ENCODE data around the gene COCH.

The COCH gene

DNA sequence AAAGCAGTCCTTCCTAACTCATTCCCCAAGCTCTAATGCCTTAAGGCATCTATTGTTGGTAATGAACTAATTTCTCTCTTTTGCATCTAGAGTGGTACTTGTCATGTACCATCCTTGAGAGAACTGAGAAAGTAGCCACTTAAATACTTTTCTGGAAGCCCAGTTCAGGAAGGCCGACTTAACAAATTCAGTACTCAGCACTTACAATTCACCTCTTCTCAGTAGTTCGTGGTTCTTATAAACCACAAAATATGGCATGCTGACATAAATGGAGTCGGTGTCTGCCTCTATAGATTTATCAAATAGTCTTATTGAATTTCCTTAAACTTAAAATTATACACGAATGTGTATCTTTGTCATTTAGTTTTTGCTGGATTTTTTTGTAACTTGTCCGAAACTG, 9.4 kb upstream of the COCH start:
- TF ChIP-seq, protein P1, sequence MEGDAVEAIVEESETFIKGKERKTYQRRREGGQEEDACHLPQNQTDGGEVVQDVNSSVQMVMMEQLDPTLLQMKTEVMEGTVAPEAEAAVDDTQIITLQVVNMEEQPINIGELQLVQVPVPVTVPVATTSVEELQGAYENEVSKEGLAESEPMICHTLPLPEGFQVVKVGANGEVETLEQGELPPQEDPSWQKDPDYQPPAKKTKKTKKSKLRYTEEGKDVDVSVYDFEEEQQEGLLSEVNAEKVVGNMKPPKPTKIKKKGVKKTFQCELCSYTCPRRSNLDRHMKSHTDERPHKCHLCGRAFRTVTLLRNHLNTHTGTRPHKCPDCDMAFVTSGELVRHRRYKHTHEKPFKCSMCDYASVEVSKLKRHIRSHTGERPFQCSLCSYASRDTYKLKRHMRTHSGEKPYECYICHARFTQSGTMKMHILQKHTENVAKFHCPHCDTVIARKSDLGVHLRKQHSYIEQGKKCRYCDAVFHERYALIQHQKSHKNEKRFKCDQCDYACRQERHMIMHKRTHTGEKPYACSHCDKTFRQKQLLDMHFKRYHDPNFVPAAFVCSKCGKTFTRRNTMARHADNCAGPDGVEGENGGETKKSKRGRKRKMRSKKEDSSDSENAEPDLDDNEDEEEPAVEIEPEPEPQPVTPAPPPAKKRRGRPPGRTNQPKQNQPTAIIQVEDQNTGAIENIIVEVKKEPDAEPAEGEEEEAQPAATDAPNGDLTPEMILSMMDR (IDR thresholded peaks at IDR 0.05; ENCODE audit: low read depth, low read length), result no peak
- DNase-seq (ENCODE audit: extremely low read depth, low read depth), result no peak

DNA sequence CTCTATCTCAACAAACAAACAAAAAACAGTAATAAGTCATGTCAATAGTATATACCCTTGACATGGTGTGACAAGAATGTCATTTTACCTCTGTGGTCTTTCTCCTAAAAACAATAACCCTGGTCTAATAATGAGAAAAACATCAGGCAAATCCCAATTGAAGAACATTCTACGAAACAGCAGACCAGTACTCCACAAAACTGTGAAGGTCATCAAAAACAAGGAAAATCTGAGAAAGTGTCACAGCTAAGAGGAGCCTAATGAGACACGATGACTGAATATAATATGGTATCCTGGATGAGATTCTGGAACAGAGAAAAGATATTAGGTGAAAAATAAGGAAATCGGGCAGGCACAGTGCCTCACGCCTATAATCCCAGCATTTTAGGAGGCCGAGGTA, 5.6 kb upstream of the COCH start:
- TF ChIP-seq, protein P1 (IDR thresholded peaks at IDR 0.05; ENCODE audit: low read depth, low read length), result no peak
- DNase-seq (ENCODE audit: extremely low read depth, low read depth), result no peak

DNA sequence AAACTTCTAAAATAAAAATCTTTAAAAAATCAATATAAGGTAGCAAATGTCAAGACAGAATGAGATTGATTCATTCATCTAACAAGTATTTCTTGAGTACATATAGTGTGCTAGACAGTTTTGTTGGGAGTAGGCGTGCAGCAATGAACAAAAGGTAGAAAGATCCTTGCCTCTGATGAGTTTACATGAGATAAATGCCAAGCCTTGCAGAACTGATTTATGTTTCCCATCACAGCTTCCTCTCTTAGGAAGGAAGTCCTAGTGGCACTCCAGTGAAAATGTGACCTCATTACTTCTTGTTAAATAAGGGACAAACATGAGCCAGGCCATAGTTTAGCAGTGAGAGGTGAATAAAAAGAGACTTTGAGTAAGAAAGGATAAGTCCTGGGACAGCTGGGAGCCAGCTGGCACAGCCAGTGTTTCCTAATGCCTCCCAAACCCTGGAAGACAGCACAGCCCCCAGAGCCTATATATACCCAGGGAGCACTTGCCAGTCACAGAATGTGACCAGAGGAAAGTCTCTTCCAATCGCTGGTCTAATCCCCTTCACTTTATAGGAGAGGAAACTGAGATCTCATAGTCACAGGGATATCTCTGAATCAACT, 4.7 kb upstream of the COCH start:
- TF ChIP-seq, protein P1 (IDR thresholded peaks at IDR 0.05; ENCODE audit: low read depth, low read length), result no peak
- DNase-seq (ENCODE audit: extremely low read depth, low read depth), result no peak

DNA sequence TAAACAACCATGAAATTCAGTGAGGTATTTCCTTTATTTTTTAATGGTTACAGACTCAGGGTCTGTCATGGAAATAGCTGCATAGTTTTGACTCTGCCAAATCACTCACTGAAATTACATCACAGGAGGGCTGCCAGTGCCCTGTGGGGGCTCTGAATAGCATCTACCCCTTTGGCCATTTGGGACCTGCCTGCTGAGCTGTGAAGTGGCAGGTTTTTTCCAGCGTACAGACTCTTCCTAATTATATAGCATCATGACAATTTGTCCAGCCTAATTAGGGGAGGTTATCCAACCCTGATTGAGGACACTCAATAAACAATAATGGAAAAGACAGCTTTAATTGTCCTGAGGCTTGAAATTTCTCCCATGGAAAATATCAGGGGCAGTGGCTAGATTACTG, 1.8 kb upstream of the COCH start:
- TF ChIP-seq, protein P1 (IDR thresholded peaks at IDR 0.05; ENCODE audit: low read depth, low read length), result no peak
- no peak for DNase-seq (ENCODE audit: extremely low read depth, low read depth)

DNA sequence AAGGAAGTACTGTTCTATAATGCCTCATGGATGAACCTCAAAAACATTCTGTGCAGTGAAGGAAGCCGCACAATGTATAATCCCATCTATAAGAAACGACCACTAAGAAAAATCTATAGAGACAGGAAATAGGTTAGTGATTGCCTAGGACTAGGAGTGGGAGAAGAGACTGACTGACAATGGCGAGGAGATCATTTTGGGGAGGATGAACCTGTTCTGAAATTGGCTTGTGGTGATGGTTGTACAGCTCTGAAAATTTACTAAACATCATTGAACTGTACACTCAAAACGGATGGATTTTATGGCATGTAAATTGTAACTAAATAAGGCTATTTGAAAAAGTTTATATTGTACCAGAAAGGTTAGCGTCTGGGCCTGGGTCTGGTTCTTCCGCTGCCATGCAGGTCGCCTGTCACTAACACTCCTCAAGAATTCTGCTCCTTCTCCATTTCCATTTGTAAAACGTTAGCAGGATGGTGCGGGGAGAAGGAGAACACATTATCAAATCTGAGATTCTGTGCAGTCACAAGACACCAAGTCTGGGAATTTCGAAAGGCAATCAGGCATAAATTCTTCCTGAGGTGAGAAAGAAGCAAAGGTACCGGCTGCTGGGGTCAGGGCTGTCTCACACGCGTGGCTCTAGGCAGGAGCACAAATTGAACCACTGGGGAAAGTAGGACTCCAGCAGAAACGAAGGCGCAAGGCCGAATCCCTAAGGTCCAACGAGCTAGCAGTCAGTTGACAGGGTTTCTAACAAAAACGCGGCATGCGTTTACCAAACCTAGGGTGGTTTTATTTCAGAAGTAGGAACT, 845 bp upstream of the COCH start:
- no peak for DNase-seq (ENCODE audit: extremely low read depth, low read depth)
- TF ChIP-seq, protein P1 (IDR thresholded peaks at IDR 0.05; ENCODE audit: low read depth, low read length), result no peak

DNA sequence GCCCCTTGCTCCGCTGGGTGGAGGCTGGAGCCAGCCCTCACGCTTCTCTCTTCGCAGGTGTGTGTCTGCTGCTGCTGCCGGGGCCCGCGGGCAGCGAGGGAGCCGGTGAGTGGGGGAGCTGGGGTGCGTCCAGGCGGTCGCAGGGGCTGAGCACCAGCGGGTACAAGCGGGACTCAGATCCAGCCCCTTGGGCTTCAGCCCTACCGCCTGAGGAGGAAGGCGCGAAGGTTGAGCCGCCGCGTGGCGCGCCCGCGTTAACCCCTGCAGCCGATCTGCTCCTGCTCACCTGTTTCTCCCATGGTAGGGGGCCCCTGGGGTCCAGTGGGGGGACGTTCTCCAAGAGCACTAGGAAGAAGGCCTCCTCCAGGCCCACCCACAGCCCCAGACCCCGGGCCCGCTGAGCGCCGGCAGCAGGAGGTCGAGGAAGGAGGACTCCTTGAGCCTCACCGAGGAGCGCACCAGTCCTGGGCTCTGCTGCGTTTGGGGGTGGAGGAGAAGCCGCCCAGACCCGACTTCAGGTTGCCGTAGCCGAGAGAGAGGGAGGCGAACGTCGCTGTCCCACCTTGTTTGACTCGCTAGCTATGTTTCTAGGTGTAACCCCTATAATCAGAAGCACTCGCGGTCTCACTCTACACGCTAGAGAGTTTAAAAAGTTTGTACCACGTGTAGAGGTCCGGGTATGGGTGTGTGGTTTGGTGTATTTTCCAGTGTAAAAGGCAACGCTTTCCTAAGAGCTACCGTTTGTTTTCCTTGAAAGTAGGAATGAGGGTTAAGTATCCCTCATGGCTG, 834 bp downstream of the COCH start:
- TF ChIP-seq, protein P1 (IDR thresholded peaks at IDR 0.05; ENCODE audit: low read depth, low read length), result no peak
- no peak for DNase-seq (ENCODE audit: extremely low read depth, low read depth)

DNA sequence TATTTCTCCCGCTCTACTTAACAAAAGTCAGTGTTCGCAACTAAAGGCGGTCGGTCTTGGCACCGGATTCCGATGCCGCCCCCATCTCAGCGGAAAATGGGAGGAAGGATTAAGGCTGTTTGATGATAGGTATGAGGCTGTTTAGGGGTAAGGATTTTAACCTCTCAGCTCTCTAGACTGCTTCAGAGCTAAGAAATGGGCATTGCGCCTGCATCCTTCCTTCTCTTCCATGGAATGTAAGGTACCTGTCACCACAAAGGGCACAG, 1.4 kb downstream of the COCH start:
- TF ChIP-seq, protein P1 (IDR thresholded peaks at IDR 0.05; ENCODE audit: low read depth, low read length), result no peak
- no peak for DNase-seq (ENCODE audit: extremely low read depth, low read depth)

Data from AG09319 (cell line).